Measurements from ENCODE around the gene LRRN4CL. TPM values are rescaled to one million over a fixed set of nuclear protein-coding genes. Genes with fewer than 3 reads are reported as not detected.

The LRRN4CL gene
- total RNA-seq, 4 donors from 2014 or later: 17.3 to 42.2 (median 32.3) TPM

GRCh38 chr11:62678433-62678769 lies 10.9 kb downstream of the LRRN4CL start:
- TF ChIP-seq, protein P1, sequence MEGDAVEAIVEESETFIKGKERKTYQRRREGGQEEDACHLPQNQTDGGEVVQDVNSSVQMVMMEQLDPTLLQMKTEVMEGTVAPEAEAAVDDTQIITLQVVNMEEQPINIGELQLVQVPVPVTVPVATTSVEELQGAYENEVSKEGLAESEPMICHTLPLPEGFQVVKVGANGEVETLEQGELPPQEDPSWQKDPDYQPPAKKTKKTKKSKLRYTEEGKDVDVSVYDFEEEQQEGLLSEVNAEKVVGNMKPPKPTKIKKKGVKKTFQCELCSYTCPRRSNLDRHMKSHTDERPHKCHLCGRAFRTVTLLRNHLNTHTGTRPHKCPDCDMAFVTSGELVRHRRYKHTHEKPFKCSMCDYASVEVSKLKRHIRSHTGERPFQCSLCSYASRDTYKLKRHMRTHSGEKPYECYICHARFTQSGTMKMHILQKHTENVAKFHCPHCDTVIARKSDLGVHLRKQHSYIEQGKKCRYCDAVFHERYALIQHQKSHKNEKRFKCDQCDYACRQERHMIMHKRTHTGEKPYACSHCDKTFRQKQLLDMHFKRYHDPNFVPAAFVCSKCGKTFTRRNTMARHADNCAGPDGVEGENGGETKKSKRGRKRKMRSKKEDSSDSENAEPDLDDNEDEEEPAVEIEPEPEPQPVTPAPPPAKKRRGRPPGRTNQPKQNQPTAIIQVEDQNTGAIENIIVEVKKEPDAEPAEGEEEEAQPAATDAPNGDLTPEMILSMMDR (IDR thresholded peaks at IDR 0.05; ENCODE audit: low read depth): no peak

- TF ChIP-seq, protein P1 (IDR thresholded peaks at IDR 0.05; ENCODE audit: low read depth): no peak
Measured at GRCh38 chr11:62677714-62678113, 11.6 kb downstream of the LRRN4CL start.

GRCh38 chr11:62677156-62677555 lies 12.2 kb downstream of the LRRN4CL start:
- TF ChIP-seq, protein P1 (IDR thresholded peaks at IDR 0.05; ENCODE audit: low read depth): no peak

GRCh38 chr11:62676698-62677097 lies 12.6 kb downstream of the LRRN4CL start:
- TF ChIP-seq, protein P1 (IDR thresholded peaks at IDR 0.05; ENCODE audit: low read depth): no peak

DNA sequence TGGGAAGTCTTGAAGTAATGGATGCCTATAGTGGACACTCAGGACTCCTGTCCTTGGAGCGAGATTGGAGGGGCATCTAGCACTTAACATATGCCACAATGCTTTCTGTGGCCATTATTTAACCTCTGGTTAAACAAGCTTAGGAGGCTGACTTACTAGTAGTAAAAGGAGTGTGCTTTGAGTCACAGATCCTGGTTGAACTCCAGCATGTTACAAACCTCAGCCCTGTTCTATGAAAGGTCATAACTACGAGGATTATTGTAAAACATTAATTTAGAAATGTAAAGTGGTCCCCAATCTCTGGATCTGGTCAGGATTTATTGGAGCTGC lies 16.2 kb downstream of the LRRN4CL start:
- TF ChIP-seq, protein P1 (IDR thresholded peaks at IDR 0.05; ENCODE audit: low read depth): no peak

GRCh38 chr11:62671608-62672389 lies 17.5 kb downstream of the LRRN4CL start, which contains the start of the genes LBHD1 and UQCC3:
TSS of gene LBHD1 (minus strand) at chr11:62672267. CDS start at chr11:62670031, 2,236 bp downstream.
TSS of gene UQCC3 (plus strand) at chr11:62671673. CDS start at chr11:62671746, 73 bp downstream.
- TF ChIP-seq, protein P1 (IDR thresholded peaks at IDR 0.05; ENCODE audit: low read depth): no peak

DNA sequence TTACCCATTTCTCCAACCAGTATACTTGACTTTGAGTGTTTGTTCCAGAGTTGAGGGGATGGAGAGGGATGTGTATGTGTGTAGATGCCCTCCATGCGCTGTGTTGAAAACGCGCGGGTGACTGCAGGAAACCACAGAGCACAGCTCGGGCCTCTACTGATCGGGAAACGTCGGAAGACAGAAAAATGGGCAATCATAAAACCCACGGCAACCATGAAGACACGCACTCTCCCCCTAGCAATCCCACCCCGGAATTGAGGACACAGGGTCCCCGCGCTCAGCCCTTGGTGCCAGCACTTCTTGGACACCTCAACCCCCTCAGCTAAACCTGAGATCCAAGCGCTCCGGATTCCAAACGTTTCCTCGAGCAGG lies 18.1 kb downstream of the LRRN4CL start:
- TF ChIP-seq, protein P1 (IDR thresholded peaks at IDR 0.05; ENCODE audit: low read depth): no peak
